NCI-H526 treated with DMSO at 0.1 percent for 48 hours (cell line): ENCODE measurements around the gene PARK7.
"Not testable (repeated sequence)": the region's sequence is repeated elsewhere in the genome, so short reads cannot be mapped to it uniquely, and the experiment has no call there.

Experiments used
- DNase-seq: peaks from one replicate; lab custom pipeline; 2025; lab: John Stamatoyannopoulos, UW

PARK7 gene

DNA sequence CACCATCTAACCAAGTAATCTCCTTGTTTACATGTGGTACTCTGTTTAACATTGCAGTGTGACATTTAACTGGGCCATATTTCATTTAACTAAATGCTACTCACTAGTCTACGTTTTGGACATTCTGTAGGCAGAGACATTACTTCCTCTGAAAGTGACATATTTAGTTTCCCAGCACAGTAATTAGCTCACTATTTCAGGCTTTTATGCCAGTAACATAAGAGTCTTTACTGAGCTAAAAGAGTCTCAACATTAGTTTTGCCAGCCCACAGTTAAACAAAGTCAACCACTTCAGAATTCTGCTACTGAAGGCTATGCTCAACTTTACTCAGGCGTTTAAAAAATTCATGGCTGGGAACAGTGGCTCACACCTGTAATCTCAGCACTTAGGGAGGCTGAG is 18.3 kb upstream of the PARK7 start:
- DNase-seq = no peak

DNA sequence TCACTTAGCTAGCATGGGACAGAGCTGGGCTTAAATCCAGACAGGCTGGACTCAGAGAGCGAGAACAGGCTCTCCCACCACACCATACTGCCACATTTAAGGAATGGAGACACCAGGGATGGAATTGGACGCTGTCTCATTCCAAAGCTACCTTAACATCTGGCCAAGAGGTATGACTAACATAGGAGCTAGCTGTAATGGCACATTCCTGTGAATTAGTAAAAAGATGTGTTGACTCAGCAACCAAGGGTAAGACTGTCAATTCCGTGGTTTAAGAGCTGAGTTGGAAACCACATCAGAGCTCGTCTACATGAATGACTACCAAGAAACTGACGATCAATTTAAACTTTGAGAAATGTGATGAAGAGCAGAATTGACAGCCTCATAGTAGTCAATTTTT is 12.6 kb upstream of the PARK7 start:
- DNase-seq = no peak

DNA sequence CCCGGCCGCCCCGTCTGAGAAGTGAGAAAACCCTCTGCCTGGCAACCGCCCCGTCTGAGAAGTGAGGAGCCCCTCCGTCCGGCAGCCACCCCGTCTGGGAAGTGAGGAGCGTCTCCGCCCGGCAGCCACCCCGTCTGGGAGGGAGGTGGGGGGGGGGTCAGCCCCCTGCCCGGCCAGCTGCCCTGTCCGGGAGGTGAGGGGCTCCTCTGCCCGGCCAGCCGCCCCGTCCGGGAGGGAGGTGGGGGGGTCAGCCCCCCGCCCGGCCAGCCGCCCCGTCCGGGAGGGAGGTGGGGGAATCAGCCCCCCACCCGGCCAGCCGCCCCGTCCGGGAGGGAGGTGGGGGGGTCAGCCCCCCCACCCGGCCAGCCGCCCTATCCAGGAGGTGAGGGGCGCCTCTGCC is 8.7 kb upstream of the PARK7 start:
- DNase-seq = not testable (repeated sequence)

DNA sequence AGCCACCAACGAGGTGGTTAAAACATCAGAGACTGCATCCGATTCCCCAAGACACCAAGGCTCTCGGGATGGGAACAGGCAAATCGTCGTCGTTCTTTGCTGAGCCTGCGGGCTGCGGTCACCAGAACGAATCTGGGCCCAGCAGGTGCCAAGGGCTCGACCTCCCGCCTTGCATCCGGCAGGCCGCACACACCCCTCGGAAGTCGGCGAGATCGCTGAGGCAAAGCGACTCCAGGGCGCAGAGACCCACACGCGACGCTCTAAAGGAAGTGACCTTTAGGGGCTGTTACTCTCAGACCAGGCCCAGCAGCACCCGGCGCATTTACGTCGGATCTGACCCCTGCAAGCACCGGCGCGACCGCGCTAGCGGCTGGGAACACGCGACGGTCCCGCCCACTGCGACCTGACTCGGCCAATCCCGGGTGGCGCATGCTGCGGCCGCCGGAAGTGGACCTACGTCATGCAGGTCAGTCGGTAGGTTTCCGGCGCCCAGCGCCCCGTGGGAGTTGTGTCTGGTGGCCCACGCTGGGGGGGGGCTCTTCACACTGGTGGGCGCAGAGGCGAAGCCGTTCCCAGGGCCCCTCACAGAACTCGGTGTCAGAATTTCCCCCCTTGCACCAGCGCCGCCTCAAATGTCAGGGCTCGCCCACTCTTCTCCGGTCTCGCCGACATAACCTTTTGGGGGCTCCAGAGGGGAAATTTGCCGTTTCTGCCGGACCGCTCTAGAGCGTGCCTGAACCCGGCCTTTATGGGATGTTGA is 7.5 kb upstream of the PARK7 start:
- DNase-seq = peak; percentile 62

DNA sequence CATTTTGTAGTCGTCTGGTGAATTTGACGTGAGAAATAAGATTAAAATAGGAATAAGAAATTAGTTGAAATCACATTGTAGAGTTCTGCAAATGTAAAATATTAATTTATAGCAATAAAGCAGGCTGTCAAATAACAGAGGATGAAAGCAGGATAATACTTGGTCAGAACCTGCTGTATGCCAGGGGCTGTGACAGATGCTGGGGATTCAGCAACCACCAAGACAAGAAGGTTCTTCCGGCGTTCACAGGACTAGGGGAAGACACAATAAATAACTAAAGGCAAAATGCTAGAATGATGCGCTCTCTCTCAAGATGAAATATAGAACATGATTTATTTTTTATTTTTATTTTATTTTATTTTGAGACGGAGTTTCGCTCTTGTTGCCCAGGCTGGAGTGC is 6.8 kb upstream of the PARK7 start:
- no peak for DNase-seq

DNA sequence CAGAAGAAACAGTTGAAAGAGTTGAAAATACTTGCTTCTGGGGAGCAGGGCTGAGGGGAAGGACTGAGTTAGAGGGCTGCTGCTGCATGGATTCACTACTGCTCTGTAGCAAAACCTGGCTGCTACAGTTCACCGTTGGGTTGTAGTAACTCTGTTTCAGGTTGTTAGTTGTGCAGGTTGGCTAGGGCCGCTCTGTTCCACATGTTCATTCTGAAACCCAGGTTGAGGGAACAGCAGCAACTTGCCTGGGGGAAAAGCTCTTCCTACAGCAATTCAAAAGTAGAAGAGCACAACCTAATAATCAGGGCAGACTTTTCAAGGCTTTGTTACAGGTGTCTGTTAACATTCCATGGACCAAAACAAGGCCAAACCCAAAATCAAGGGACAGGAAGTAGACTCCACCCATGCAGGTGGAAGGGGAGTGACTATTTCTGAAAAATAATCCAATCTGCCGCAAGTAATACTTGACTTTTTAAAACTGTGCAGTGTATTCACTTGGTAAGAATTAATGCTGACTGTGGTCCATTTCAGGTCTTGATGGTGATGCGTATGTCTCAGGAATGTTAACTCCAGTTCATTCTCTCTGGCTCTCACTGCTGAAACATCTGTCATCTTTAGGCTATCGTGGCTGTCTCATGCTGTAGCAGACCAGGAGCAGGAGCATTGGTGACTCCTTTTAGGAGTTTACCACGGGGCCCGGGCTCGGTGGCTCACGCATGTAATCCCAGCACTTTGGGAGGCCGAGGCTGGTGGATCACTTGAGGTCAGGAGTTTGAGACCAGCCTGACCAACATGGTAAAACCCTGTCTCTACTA is 5.1 kb upstream of the PARK7 start:
- DNase-seq = no peak

DNA sequence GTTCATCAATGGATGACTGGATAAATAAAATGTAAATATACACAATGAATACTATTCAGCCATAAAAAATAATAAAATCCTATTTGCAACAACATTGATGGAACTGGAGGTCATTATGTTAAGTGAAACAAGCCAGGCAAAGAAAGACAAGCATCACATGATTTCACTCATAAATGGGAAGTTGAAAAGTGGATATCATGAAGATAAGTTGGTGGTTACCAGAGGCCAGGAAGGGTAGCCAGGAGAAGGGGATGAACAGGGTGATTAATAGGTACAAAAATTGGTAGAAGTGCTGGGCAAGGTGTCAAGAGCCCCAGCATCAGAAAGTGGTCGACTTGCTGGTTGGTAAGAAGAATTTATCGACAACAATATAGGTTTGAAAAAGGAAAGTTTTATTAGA is 1.3 kb upstream of the PARK7 start:
- DNase-seq = no peak

DNA sequence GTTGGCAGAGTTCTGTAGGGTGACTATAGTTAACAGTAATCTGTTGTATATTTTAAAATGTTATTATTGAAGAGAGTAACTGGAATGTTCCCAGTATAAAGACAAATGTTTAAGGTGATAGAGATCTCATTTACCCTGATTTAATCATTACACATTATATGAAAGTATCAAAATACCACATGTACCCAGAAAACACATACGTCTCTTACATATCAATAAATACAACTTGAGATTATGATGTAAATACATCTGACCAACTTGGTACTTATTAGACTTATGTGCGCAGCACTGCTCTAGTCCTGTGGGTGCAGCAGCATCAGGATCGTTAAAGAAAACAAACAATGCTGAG is 670 bp upstream of the PARK7 start:
- DNase-seq = no peak

DNA sequence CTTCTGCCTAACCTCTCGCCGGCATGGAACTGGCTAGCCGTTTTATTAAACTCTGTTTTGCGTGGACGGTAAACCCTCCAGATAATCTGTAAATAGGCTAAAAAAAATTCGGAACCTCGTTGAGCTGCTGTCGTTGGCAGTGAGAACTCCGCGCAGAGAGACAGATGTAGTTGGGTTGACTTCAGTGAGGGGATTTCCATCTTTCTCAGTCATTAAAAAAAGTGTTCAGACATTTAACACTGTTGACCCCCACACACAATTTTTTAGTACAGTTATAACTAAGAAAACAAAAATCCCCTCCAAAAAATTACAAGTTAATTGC is 464 bp downstream of the PARK7 start:
- no peak for DNase-seq

DNA sequence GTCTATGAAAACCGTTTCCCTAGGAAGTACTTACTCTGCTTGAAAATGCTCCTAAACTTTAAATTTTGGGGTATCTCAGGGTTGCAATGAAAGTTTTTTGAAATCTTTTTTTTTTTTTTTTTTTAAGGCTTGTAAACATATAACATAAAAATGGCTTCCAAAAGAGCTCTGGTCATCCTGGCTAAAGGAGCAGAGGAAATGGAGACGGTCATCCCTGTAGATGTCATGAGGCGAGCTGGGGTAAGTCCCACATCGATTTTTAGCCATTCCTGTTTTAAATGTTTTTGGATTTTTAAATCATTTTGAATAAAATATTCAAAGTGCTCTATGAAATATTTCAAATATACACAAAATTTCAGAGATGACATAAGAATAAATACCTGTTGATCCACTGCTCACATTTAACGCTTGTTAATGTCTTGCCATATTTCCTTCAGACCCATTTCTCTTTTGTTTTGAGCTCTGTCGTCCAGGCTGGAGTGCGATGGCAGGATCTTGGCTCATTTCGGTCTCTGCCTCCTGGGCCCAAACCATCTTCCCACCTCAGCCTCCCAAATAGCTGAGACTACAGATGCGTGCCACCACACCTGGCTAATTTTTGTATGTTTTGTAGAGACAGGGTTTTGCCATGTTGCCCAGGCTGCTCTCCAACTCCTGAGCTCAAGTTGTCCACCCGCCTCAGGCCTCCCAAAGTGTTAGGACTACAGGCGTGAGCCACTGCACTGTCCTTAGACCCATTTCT is 1.3 kb downstream of the PARK7 start:
- no peak for DNase-seq

DNA sequence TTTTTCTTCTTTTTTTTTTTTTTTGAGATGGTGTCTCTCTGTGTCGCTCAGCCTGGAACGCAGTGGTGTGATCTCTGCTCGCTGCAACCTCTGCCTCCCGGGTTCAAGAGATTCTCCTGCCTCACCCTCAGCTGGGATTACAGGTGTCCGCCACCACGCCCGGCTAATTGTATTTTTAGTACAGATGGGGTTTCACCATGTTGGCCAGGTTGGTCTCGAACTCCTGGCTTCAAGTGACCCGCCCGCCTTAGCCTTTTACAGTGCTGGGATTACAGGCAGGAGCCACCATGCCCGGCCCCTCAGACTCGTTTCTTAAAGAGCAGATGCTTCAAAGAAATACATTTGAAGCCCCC is 1.8 kb downstream of the PARK7 start:
- DNase-seq = not testable (repeated sequence)

DNA sequence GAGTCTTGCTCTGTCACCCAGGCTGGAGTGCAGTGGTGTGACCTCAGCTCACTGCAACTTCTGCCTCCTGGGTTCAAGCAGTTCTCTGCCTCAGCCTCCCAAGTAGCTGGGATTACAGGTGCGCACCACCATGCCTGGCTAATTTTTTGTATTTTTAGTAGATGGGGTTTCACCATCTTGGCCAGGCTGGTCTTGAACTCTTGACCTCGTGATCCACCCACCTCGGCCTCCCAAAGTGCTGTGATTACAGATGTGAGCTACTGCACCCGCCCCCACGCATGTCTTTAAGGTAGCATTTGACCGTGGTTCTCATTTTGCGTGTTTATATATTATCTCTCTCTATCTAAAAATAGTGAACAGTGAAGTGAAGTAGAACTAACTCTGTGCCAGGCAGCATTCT is 2.3 kb downstream of the PARK7 start:
- DNase-seq = not testable (repeated sequence)

DNA sequence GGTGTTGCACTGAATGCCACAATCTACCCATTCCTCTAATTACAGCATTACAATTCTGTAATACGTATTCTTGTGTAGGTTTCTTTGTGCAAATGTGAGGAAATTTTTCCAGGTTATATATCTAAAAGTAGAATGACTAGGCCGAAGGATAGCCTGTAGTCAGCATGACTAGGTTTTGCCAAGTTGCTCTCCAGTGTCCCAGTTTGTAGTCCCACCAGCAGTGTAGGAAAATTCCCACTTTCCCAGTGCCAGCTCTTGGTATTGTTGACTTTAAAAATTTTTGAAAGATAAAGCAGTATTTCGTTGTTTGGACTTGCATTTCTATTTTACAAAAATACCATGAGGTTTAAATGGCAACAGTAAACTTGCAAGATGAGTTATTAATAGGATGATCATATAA is 3.0 kb downstream of the PARK7 start:
- DNase-seq = no peak

DNA sequence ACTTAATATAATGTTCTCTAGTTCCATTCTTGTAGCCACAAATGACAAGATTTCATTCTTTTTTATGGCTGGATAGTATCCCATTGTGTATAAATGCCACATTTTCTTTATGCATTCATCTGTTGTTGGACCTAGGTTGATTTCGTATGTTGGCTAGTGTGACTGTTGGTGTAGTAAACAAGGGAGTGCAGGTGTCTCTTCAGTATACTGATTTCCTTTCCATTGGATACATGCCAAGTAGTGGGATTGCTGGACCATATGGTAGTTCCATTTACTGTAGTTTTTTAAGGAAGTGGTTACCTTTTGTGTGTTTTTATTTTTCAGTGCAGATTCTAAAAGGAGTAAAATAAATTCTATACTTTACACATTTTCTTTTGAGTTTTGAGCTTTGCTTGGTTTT is 5.7 kb downstream of the PARK7 start:
- DNase-seq = no peak

DNA sequence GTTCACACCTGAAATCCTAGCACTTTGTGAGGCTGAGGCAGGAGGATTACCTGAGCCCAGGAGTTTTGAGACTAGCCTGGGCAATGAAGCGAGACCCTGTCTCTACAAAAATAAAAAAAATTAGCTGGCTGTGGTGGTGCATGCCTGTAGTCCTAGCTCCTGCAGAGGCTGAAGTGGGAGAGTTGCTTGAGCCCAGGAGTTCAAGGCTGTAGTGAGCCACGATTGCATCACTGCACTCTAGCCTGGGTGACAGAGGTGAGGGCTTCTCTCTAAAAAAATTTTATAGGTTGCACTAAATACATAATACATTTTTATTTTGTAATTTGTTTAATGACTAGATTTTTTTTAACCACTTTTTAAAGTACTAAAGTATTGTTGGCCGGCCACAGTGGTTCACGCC is 6.1 kb downstream of the PARK7 start:
- DNase-seq = no peak

DNA sequence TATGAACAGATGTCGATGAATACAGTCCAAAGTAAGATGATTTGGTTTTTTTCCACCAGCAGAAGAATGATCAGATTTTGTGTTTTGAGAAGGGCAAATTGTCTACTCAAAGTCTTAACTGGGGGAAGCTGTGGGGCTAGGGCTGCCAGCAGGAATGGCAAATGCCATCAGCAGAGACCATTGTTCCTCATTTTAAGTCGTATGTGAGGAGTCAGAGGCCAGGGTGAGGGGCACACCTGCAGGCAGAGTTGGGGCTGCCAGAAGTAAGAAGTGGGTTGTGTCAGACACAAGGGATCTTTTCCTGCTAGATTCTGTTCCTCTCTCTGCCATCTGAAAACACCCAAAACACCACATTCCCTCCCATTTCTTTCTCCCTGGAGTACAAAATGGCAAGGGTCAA is 8.7 kb downstream of the PARK7 start:
- no peak for DNase-seq

DNA sequence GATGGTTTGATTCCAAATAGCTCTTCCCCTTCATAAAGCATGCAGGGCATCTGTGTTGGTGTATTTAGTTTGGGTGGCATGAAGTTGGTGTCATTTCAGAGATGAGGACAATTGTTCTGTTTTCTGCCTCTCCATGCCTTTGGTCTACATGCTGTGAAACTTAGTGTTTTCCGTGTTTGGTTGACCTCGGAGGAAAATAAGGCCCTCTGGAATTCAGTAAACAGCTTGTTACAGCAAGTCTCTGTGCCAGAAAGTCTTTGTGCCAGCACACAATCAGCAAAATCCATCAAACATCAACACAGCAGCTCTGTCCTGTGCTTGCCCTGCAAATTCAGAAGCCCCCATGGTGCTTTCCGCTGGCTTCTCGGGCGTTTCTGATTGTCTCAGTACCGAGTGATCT is 9.5 kb downstream of the PARK7 start:
- no peak for DNase-seq

DNA sequence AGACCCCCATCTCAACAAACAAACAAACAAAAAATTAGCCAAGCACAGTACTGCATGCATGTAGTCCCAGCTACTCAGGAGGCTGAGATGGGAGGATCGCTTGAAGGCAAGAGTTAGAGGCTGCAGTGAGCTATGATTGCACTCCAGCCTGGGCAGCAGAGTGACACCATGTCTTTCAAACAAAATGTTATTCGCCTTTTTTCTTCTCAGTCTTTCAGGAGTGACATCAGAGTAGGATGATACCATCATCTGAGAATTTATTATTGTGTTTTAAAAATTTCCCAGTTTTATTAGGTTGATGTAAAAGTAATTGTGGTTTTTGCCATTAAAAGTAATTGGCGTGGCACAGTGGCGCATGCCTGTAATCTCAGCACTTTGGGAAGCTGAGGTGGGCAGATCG is 10.8 kb downstream of the PARK7 start:
- no peak for DNase-seq

DNA sequence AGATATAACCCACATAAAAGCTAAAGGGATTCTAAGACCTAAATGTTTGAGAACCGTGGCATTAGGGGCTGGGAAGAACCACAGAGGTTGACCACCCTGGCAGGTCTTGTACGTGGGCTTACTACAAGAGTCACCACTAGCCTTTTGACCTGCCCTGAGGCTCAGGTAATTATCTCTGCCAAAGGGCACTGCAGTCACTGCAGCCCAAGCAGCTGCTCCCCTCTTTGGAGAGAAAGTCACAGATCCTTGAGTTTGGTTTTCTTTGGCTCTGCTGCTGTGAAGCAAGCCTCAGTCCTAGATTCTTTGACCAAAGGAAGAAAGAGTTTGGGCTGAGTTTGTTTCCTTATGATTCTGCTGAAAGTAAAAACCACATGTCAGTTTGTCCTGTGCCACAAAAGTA is 11.6 kb downstream of the PARK7 start:
- no peak for DNase-seq

DNA sequence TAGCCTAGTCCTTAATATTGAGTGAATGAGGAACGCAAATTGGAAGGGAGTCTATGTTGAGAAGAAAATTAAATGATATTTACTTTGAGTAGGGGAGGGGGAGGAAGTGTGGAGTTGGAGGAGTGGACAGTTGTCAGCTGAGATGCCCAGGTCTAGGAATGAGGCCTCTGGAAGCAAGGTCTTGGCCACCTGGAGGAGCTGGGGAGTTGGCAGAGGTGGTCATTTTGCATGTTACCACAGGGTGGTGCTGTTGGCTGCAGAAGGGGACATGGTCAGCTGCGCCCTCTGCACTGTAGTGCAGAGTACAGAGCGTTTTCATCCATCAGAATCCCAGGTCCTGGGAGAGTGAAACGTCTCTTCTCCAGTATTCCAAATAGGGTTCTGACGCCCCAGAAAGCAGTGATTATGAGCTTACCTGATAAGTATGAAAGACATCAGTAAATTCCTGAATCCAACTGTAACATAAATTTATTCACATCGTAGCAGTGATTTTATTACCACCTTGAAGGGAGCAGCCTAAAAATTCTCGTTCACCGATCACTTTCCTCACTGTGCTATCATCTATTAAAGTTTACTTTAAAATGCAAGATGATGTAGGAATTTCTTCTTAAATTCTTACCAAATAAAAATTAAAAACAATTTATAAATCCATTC is 13.8 kb downstream of the PARK7 start:
- DNase-seq = peak; percentile 74

DNA sequence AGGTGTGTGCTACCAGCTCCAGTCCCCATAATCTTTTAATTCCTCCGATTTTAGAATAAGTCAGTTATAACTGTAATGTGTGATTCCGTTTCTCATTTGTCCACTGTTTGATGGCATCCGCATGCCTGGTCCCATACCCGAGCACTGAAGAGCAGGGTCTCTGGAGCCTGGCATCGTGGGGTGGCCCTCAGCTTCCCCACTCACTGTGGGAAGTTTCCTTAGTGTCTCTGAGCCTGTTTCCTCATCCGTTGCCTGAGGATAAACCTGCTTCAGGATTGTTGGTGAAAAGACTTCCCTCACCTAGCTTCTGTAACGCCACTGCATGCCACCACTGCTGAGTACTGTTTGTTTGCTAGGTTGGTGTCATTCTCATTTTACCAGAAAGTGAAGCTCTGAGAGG is 19.5 kb downstream of the PARK7 start:
- DNase-seq = no peak

DNA sequence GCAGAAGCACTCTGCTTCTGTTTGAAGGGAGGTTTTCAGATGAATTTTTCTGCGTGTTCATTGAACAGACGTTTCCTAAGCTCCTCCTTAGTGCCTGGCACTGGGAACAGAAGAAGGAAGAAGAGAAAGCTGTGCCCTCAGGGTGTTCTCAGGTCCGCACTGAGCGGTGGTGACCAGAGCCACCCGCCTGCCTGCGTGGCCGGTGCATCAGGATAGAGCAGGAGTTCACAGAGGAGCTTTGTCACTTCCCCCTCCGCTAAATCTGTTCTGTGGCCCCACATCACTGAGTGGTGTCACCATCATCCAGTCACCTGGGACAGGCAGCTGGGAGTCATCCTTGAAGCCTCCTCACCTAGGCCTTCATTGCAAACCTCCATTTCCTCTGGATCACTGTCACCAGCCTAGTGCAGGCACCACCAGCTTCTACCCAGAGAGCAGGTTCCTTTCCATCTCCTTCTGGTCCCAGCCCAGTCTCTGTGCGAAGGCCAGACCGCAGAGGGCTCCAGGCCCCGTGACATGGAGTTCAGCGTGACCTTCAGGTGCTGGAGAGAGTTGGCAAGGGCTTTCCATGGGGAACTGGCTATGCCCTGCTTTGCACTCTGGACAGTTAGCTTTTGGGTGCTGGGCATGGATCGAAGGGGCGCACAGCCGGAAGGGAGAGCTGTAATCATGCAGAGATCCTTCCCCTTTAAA is 21.7 kb downstream of the PARK7 start:
- no peak for DNase-seq
